Activated naive CD8-positive, alpha-beta T cell treated with anti-CD3 and anti-CD28 coated beads, Interleukin-2, amount 50 U/mL, for 24 hours (primary cell): Measurements from ENCODE around the gene H6PD.

Experiments used
- ATAC-seq: fragments of 150-1000 bp; cut with Tn5 transposase; one replicate; pipeline ENCODE4 v1.10.0; 2021
- DNase-seq: peaks from one replicate; pipeline ENCODE4 v3.0.0; 2021
- H3K27ac Mint-ChIP-seq: one replicate; pipeline ENCODE4 v1.8.0; 2021; ENCODE audit warnings: mild to moderate bottlenecking, mixed read lengths
- H3K27me3 Mint-ChIP-seq: one replicate; pipeline ENCODE4 v1.8.0; 2021; ENCODE audit warnings: mixed read lengths
- H3K36me3 Mint-ChIP-seq: one replicate; pipeline ENCODE4 v1.8.0; 2021; ENCODE audit warnings: low read depth, mixed read lengths
- H3K4me1 Mint-ChIP-seq: one replicate; pipeline ENCODE4 v1.8.0; 2021; ENCODE audit warnings: mixed read lengths
- H3K4me3 Mint-ChIP-seq: one replicate; pipeline ENCODE4 v1.8.0; 2021; ENCODE audit warnings: mild to moderate bottlenecking, moderate library complexity, mixed read lengths
- H3K9me3 Mint-ChIP-seq: one replicate; pipeline ENCODE4 v1.8.0; 2021; ENCODE audit warnings: mixed read lengths

The H6PD gene

DNA sequence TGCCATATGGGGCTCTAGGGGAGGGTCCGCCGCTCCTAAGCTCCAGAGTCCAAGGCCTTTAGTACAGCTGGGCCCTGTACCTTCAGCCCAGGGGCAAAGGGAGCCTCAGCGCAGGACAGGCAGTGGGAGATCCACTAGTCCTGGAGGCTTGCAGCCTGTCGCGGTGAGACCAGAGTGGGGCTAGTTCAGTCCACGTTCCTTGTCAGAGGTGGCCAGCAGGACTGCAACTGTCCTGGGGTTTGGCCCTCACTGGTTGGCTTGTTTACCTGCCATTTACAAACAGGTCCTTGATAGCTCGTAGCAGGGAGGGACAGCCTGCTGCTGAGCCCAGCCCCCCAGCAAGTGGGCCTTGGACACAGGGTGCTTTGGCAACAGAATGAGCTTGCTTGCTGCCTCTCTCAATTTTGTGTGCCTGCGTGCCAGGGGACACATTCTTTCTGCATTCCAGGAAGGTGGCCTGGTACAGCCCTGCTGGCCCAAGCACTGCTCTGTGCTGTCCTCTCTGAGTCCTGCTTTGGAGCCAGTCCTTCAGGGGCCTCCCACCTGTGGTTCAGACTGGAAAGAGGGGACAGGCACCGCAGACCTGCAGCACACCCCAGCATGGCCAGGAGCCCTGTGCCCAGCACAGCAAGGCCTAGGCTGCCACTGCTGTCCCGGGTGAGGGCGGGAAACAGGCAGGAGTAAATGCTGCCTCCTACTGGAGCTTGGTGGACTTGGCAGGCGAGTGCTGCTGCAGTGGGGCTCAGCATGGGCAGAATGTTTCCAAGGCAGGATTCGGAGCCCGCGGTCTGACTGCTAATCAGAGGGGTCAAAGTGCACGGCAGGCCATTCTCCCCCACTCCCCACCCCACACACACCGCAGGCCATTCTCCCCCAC, 15.2 kb downstream of the H6PD start:
- Mint-ChIP-seq H3K4me3 (no peak overlapping the region), H3K36me3 (peaks cover 2% of the 10 kb centered on the region), H3K4me1 (peaks cover 4% of the 10 kb centered on the region), H3K27ac (no peak overlapping the region), H3K9me3 (no peaks in the 10 kb centered on the region), H3K27me3 (no peaks in the 10 kb centered on the region)
- DNase-seq (peak; percentile 48), ATAC-seq (peak; percentile 47)

DNA sequence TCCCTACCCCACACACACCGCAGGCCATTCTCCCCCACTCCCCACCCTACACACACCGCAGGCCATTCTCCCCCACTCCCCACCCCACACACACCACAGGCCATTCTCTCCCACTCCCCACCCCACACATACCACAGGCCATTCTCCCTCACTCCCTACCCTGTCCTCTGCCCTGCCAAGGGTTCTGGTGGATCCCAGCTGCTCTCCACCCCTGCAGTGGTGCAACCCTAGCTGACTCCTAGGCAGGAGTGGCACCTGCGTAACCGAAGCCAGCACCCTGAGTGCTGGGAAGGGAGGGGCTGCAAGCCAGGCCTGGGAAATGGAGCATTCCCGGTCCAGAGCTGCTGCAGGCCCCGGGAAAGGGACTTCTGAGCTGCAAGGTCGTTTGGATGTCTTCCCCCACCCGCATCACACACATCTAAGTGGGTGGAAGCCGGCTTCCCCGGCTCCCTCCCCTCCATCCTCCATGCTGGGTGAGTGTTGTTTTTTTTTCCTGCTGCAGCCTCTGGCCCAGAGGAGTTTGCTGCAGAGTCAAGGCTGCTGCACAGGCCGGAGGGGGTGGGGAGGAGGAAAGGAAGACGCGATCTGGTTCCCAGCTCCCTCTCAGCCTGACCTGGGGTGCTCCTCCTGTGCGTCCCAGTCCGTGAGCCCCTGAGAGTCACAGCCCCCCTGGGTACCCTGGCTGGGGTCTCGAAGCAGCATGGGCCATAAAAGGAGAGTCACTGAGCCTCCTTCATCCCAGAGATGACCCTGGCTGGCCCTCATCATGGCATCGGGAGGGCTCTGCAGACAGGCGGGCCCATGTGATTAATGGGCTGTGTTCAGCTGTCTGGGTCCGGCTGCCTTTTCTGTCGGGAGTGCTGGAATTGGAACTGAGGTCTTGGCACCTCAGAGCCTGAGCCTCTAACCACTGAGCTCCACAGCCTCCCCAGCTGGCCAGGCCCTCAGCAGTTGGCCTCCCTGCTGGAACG, 16.1 kb downstream of the H6PD start:
- H3K4me1 Mint-ChIP-seq: peaks cover 2% of the 10 kb centered on the region
- H3K4me3 Mint-ChIP-seq: no peak overlapping the region
- H3K36me3 Mint-ChIP-seq: peaks cover 2% of the 10 kb centered on the region
- ATAC-seq (no peak), DNase-seq (no peak)
- H3K9me3 Mint-ChIP-seq: no peaks in the 10 kb centered on the region
- H3K27ac Mint-ChIP-seq: no peak overlapping the region
- no peaks in the 10 kb centered on the region for H3K27me3 Mint-ChIP-seq

DNA sequence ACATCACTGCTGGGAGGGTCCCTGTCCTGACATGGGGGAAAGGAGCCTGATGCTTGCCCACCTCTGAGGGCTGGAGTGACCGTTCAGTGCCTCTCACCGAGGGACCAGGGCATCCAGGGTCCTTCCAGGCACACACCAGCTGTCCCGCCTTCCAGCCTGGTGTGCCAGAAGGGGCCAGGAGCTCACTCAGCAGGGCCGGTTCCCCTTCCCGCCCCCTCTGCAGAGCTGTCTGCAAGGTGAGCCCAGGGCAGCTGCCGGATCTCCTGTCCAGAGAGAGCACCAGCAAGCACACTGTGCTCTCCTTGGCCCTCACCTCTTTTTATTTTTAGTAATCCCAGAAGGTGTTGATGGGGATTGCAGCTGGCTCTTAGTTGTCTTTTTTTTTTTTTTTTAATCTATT, 16.9 kb downstream of the H6PD start:
- Mint-ChIP-seq H3K4me1 (peaks cover 2% of the 10 kb centered on the region), H3K9me3 (no peaks in the 10 kb centered on the region), H3K27me3 (no peaks in the 10 kb centered on the region), H3K36me3 (peaks cover 2% of the 10 kb centered on the region), H3K27ac (no peak overlapping the region), H3K4me3 (no peak overlapping the region)
- DNase-seq (no peak), ATAC-seq (no peak)

DNA sequence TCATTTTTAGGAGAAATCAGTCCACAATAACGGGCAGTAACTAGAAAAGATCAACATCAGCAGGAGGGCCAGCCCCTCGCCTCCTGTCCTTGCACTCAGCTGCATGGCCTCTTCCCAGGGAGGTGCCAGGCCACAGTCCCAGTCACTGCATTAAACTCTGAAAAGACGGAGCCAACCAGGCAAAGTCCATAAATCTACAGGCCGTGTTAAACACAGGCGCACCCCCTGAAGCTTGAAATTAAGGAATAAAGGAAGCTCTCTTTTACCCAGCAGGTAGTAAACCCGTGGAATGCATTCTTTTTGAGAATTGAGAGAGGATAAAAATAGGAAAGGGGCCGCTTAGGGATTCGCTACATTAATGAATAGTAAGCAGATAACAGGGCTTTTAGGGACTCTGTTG, 18.4 kb downstream of the H6PD start:
- Mint-ChIP-seq H3K4me3 (no peak overlapping the region), H3K9me3 (peaks cover under 1% of the 10 kb centered on the region), H3K36me3 (peaks cover 5% of the 10 kb centered on the region), H3K4me1 (peaks cover 4% of the 10 kb centered on the region), H3K27me3 (no peaks in the 10 kb centered on the region), H3K27ac (no peak overlapping the region)
- ATAC-seq (no peak), DNase-seq (no peak)

DNA sequence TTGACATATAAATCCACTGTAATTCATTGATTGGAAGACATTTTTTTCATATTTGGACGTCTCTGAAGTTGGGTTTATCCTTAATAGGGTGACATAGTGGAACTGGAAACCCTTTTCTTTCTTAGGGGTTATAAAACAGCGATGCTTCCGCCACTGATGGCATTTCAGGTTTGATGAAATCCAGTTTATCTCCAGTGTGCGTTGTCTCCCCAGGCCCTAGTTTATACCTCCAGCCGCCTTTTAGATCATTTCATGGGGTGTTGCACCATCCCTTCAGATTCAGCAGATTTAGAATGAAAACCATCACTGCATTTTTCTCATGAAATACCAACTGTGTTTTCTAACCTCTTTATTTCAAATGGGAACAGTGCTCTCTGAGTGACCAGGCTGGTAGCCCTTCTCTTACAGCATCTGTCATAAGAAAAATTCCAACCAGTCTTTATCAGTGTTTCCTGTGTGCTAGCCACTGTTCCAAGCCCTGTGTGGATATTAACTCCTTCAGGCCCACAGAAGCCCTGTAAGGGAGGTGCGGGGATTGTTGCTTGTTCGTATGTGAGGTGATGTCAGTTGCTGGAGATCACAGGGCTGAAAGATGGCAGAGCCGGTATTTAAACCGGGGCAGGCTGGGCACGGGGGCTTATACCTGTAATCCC, 19.0 kb downstream of the H6PD start:
- H3K27me3 Mint-ChIP-seq: no peaks in the 10 kb centered on the region
- DNase-seq (no peak), ATAC-seq (no peak)
- H3K27ac Mint-ChIP-seq: no peak overlapping the region
- H3K4me3 Mint-ChIP-seq: no peak overlapping the region
- H3K36me3 Mint-ChIP-seq: peaks cover 8% of the 10 kb centered on the region
- peaks cover 6% of the 10 kb centered on the region for H3K4me1 Mint-ChIP-seq
- H3K9me3 Mint-ChIP-seq: peaks cover 6% of the 10 kb centered on the region

DNA sequence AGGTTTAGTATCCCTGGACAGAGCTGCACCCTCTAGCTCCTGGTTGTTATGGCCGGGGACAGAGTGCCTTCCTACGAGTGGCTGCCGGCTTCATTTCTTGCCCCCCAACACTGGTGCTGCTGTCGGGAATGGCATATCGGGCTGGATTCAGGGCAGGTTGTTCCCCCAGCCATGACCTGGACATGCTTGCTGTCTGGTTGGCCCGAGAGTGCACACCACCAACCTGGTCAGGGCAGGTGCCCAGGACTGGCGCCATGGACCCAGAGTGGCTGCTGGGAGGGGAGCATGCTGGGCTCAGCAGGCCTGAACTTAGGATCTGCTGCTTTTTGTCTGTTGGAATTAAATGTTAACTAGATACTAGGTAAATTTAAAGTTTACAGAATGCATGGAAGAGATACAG, 21.8 kb downstream of the H6PD start:
- H3K36me3 Mint-ChIP-seq: peaks cover 26% of the 10 kb centered on the region
- H3K9me3 Mint-ChIP-seq: peaks cover 27% of the 10 kb centered on the region
- no peak overlapping the region for H3K27ac Mint-ChIP-seq

DNA sequence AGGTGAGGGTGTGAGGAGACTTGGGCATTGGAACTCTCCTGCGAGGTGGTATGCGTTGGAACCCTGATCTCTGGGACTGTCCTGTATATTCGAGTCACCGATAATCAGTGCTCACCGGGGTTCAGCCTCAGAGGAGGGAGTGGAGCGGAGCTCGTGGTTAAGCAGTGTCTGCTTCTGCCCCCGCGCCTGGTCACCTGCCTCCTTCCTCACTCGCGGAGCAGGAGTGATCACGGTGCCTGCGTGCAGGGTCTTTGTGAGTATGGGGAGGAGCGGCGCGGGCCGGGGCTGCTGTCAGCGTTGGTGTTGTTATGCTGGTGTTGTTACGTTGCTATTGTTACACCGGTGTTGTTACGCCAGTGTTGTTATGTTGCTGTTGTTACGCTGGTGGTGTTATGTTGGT, 23.3 kb downstream of the H6PD start:
- Mint-ChIP-seq H3K27ac (no peak overlapping the region), H3K9me3 (peaks cover 27% of the 10 kb centered on the region), H3K36me3 (peaks cover 26% of the 10 kb centered on the region), H3K4me3 (no peak overlapping the region), H3K27me3 (no peaks in the 10 kb centered on the region), H3K4me1 (peaks cover 14% of the 10 kb centered on the region)
- DNase-seq (no peak), ATAC-seq (no peak)

More for the DNA sequence above, 21.8 kb downstream of the H6PD start:
- ATAC-seq (no peak), DNase-seq (no peak)
- no peaks in the 10 kb centered on the region for H3K27me3 Mint-ChIP-seq
- no peak overlapping the region for H3K4me3 Mint-ChIP-seq
- H3K4me1 Mint-ChIP-seq: peaks cover 14% of the 10 kb centered on the region

DNA sequence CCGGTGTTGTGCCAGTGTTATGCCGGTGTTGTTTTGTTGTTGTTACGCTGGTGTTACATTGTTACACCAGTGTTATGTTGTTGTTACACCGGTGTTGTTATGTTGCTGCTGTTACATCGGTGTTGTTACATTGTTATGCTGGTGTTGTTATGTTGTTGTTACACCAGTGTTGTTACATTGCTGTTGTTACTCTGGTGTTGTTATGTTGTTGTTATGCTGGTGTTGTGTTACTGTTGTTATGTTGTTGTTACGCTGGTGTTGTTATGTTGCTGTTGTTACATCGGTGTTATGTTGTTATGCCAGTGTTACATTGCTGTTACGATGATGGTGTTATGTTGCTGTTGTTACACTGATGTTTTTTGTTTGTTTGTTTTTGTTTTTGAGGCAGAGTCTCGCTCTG, 24.1 kb downstream of the H6PD start:
- H3K36me3 Mint-ChIP-seq: peaks cover 28% of the 10 kb centered on the region
- no peak overlapping the region for H3K27ac Mint-ChIP-seq
- H3K4me1 Mint-ChIP-seq: peaks cover 14% of the 10 kb centered on the region
- ATAC-seq (no peak), DNase-seq (no peak)
- peaks cover 27% of the 10 kb centered on the region for H3K9me3 Mint-ChIP-seq
- no peaks in the 10 kb centered on the region for H3K27me3 Mint-ChIP-seq
- no peak overlapping the region for H3K4me3 Mint-ChIP-seq

DNA sequence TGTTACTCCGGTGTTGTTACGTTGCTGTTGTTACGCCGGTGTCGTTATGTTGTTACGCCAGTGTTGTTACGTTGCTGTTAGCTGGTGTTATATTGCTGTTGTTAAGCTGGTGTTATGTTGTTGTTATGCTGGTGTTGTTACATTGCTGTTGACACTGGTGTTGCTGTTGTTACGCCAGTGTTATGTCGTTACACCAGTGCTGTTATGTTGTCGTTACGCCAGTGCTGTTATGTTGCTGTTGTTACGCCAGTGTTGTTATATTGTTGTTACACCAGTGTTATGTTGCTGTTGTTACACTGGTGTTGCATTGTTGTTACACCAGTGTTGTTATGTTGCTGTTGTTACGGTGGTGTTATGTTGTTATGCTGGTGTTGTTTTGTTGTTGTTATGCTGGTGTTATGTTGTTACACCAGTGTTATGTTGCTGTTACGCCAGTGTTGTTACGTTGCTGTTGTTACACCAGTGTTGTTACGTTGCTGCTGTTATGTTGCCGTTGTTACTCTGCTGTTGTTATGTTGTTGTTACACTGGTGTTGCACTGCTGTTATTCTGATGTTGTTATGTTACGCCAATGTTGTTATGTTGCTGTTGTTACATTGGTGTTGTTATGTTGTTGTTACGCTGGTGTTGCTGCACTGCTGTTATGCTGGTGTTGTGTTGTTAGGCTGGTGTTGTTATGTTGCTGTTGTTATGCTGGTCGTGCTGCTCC, 25.6 kb downstream of the H6PD start:
- no peak overlapping the region for H3K27ac Mint-ChIP-seq
- peaks cover 28% of the 10 kb centered on the region for H3K36me3 Mint-ChIP-seq
- ATAC-seq: no peak

DNA sequence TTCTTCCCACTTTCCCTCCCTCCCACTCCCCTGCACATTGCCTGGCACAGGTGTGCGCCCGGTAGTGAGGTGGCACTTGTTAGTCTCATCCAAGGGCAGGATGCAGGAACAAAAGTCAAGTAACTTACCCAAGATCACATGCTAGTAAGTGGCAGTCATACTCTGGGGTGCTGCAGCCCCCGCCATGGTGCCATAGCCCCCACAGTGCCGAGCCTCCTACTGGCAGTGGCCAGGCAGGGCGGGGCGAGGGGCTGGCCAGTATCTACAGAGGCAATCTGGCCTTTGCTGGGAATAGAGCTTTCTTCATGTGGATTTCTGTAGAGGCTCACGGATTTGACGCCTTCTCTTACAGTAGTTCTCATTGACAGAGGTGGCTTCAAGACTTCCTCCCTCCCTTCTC, 26.9 kb downstream of the H6PD start:
- Mint-ChIP-seq H3K9me3 (peaks cover 27% of the 10 kb centered on the region), H3K4me3 (no peak overlapping the region), H3K27me3 (no peaks in the 10 kb centered on the region), H3K36me3 (peaks cover 28% of the 10 kb centered on the region), H3K27ac (no peak overlapping the region), H3K4me1 (peaks cover 11% of the 10 kb centered on the region)
- ATAC-seq (no peak), DNase-seq (no peak)

More for the DNA sequence above, 25.6 kb downstream of the H6PD start:
- H3K4me3 Mint-ChIP-seq: no peak overlapping the region
- peaks cover 27% of the 10 kb centered on the region for H3K9me3 Mint-ChIP-seq
- DNase-seq: no peak
- H3K4me1 Mint-ChIP-seq: peaks cover 11% of the 10 kb centered on the region
- no peaks in the 10 kb centered on the region for H3K27me3 Mint-ChIP-seq

DNA sequence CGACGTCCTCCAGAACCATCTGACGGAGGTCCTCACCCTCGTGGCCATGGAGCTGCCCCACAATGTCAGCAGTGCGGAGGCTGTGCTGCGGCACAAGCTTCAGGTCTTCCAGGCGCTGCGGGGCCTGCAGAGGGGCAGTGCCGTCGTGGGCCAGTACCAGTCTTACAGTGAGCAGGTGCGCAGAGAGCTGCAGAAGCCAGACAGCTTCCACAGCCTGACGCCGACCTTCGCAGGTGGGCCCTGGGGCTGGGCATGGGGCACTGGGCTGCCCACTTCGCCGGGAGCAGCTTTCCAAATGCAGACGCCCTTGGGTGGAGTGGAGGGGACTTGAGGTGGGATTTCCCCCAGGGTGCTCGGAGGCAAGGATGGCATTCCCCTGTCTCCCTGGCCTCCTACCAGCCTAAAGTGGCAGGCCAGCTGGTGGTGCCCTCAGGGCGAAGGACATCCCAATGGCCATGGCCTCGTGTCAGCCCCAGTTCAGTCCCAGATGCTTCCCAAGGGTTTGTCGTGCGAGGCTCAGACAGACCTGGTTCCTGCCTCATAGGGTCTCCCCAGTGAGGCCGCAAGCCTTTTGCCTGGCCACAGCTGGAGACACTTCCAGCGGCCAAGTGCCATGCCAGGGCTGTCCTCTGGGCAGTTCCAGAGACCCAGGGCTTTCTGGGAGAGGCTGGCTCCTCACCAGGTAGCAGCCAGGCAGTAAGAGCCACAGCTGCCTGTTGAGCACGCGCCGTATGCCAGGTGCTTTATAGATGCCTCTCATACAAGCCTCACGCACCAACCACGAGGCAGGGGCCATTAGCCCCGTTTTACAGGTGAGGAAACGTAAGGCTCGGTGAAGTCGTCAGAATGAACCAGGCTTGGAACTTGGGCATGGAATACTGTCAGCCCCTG, 27.8 kb downstream of the H6PD start:
- ATAC-seq (no peak), DNase-seq (no peak)
- no peak overlapping the region for H3K27ac Mint-ChIP-seq
- H3K36me3 Mint-ChIP-seq: peaks cover 28% of the 10 kb centered on the region
- peaks cover 27% of the 10 kb centered on the region for H3K9me3 Mint-ChIP-seq
- H3K4me1 Mint-ChIP-seq: peaks cover 15% of the 10 kb centered on the region
- H3K4me3 Mint-ChIP-seq: no peak overlapping the region
- H3K27me3 Mint-ChIP-seq: no peaks in the 10 kb centered on the region

DNA sequence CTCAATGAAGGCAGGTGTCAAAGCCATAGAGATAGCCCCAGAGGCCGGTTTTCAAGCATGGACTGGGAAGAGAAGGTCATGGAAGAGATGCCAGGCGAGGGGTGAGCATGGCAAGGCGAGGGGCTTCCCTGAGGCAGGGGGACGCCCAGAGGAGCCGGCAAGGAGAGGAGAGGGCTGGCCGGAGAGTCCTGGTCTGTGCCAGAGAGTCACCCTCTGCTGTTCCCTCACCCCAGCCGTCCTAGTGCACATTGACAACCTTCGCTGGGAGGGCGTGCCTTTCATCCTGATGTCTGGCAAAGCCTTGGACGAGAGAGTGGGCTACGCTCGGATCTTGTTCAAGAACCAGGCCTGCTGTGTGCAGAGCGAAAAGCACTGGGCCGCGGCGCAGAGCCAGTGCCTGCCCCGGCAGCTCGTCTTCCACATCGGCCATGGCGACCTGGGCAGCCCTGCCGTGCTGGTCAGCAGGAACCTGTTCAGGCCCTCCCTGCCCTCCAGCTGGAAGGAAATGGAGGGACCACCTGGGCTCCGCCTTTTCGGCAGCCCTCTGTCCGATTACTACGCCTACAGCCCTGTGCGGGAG, 28.8 kb downstream of the H6PD start:
- peaks cover 21% of the 10 kb centered on the region for H3K36me3 Mint-ChIP-seq
- peaks cover 12% of the 10 kb centered on the region for H3K4me1 Mint-ChIP-seq
- H3K27me3 Mint-ChIP-seq: no peaks in the 10 kb centered on the region
- H3K27ac Mint-ChIP-seq: no peak overlapping the region
- H3K9me3 Mint-ChIP-seq: peaks cover 23% of the 10 kb centered on the region
- ATAC-seq (no peak), DNase-seq (no peak)
- H3K4me3 Mint-ChIP-seq: no peak overlapping the region
